Measurements from ENCODE around the gene CDH22.

CDH22 gene

DNA sequence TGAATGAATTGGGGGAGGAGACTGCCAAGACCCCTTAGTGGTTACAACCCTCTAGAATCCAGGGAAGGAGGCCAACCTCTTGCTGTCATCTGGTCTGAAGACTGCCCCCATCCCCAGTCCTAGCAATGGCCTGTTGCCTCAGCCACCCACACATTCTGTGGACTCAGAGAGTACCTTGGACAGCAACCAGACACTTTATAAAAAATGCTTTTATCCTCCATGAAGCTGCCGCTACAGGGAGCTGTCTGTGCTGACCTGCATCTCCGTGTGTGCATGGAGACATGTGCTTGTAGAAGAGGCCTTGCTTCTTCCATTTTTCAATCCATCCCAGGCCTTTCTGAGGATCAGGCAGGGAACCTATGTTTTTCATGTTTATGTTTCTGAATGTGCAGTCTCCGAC is 15.2 kb downstream of the CDH22 start:
- DNase-seq, result no peak

DNA sequence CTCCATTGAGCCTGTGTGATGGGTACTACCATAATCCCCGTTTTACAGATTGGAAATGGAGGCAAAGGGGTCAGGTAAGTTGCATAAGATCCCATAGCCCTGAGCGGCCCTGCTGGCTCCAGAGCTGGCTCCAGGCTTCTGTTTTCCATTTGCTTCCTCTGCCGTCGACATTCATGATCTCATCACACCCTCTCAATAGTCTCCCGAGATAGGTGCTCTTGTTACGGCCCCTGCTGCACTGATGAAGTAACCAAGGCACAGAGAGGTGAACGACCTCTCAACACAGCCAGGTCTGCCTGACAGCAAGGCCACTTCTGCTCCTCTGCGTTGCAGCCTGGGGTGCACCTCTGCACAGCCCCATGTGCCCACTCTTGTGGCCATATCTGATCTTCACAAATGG is 16.9 kb downstream of the CDH22 start:
- no peak for DNase-seq

DNA sequence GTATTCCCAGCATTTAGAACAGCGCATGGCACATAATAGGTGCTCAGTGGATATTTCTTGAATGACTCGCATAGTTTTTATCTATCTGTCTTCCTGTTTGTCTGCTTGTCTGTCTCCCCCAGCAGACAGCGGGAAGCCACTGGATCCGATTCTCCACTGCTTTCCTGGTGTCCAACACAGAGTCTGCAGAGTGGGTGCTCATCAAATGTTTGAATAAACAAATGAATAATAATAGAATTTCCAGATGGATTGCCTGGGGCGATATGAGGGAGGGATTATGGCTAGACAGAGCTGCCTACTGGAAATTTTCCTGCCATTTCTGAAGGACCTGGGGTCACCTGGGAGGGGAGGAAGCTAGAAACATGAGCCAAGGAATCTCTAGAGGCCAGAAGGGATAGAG is 18.9 kb downstream of the CDH22 start:
- no peak for DNase-seq

- no peak for DNase-seq
Measured at GRCh38 chr20:46286977-46287376, 21.3 kb downstream of the CDH22 start.

DNA sequence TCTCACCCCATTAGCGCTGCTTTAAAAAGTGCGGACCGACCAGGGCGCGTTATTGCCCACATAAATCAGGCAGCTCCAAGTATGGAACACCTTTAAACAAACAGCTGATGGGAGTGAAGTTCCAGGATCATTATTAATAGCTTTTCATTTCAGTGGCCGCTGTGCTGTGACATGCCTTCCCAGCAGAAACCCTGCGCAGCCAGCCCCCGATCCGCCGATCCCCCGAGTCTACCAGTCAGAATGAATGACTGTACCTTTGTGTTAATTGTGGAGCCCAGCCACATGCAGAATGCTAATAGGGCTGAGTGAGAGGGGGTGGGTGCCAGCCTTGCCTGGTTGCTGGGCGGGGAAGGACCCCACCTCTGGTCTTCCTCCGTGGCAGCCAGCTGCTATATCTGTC is 21.9 kb downstream of the CDH22 start:
- DNase-seq, result no peak

GRCh38 chr20:46285740-46286139 is 22.6 kb downstream of the CDH22 start:
- DNase-seq, result no peak

- DNase-seq, result no peak
Measured at GRCh38 chr20:46285072-46285471, 23.2 kb downstream of the CDH22 start.

- no peak for DNase-seq
Measured at GRCh38 chr20:46284040-46284427, 24.3 kb downstream of the CDH22 start.

GRCh38 chr20:46283426-46284039 is 24.8 kb downstream of the CDH22 start:
- DNase-seq, result no peak

GRCh38 chr20:46282669-46283068 is 25.6 kb downstream of the CDH22 start:
- DNase-seq, result no peak

DNA sequence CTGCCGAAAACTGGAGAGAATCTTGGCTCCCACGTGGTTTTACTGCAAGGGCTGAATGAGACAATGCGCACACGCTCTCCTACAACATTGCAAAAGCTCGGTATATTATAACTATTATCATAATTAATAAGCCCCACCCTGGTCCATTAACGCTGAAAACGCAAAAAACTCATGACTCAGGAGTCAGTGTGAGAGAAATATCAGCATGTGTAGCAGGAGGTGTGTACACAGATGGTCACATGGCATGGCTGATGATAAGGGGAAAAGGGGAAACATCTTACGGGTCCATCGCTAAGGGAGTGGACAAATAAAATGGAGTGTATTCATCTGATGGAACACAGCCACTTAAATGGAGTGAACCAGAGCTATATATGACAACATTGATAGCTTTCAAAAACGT is 29.2 kb downstream of the CDH22 start:
- no peak for DNase-seq

DNA sequence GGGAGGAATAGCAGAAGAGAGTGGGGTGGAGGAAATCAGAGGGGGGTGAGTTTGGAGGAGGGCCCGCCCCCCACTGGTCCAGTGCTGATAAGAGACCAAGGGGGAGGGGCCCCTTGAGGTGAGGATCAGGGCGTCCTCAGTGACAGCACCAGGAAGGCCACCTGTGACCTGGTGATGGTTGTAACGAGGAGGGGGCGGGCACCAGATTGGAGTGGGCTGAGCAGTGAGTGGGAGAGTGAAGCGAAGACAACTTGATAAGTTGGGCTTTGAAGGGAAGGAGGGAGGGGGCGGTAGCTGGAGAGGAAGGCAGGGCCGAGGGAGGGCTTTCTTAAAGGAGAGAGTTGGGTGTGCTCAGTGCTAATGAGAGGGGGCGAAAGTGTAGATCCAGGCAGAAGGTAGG is 30.7 kb downstream of the CDH22 start:
- no peak for DNase-seq

DNA sequence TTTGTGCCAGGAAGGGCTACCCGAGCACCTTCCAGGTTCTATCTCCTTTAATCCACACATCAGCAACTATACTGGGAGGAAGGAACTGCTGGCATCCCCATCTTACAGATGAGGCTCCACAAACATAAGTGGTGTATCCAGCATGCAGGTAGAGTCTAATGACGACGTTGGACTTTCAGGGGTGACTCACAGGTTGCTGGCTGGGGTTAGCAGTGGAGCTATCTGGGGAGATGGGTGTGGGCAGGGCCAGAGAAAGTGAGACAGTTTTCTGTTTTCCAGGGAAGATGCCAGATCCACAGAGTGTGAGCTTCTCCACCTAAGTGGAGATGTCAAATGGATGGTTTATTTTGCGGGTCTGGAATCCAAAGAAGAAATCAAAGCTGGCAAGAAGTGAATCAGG is 31.8 kb downstream of the CDH22 start:
- DNase-seq, result no peak

GRCh38 chr20:46275091-46275490 is 33.2 kb downstream of the CDH22 start:
- no peak for DNase-seq

- DNase-seq, result no peak
Measured at GRCh38 chr20:46273717-46274116, 34.6 kb downstream of the CDH22 start.

DNA sequence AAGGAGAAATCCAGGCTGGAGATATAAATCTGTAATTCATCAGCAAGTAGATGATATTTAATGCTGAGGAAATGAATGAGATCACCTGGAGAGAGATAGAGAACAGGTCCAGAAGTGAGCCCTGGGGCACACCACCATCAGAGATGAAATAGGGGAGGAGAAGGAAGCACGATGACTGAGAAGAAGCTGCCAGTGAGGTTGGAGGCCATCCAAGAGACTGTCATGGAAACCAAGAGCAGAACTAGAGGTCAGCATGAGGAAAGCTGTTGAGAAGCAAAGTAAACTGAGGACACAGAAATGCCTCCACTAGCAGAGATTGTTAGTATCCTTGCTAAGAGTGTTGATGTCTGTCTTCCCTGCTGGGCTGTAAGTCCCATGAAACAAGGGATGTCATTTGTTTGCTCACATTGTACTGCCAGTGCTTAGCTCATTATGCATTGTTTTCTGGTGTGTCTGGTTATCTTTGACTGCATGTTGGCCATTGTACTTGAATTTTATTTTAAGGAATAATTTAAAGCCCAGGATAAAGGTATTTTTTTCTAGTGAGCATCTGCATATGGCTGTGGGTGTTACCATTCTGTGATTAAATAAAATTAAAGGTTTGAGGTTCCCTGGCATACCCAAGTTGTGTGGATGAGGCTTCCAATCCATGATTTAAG is 35.8 kb downstream of the CDH22 start:
- no peak for DNase-seq

- peak; percentile 42 for DNase-seq
Measured at GRCh38 chr20:46270977-46271744, 37.1 kb downstream of the CDH22 start.

GRCh38 chr20:46269372-46269771 is 38.9 kb downstream of the CDH22 start:
- DNase-seq, result no peak

DNA sequence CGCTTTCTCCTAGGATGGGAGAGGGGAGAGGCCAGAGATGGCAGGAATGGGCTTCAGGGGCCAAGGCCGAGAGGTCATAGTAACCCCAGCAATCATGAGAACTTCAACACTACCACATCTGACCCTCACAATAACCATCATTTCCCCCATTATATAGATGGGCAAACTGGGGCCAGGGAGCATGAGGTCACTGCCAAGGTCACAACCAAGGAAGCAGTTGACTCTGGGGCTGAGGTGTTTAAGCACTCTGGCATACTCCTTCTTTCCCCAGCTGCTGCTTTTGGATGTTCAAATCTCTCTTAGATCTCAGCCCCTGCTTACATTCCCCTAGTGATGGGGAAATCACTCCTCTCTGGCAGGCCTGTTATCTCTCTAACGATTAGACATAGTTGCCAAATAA is 39.6 kb downstream of the CDH22 start:
- DNase-seq, result no peak

DNA sequence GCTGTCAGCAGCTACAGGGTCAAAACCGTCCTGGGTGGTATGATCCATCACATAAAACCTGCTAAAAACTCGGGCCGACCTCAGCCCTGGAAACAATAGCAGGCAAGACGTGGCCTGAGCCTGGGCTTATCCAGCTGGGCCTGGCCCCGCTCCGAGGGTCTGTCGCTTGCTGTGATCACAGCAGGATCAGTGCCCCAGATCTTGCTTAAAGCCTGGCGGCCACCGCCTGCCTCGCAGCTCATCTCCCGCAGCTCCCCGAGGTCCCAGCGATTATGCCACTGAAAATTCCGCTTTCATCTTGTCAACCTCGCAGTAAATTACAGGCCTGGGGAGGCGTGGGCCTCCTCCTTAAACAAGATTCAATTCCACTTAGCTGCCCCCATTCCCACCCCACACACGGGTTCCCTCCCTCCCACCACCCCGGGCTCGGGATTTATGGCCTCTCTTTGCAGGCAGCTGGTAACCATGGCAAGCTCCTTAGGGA is 40.1 kb downstream of the CDH22 start:
- DNase-seq, result peak; percentile 95

GRCh38 chr20:46267108-46268105 is 40.9 kb downstream of the CDH22 start:
- no peak for DNase-seq

DNA sequence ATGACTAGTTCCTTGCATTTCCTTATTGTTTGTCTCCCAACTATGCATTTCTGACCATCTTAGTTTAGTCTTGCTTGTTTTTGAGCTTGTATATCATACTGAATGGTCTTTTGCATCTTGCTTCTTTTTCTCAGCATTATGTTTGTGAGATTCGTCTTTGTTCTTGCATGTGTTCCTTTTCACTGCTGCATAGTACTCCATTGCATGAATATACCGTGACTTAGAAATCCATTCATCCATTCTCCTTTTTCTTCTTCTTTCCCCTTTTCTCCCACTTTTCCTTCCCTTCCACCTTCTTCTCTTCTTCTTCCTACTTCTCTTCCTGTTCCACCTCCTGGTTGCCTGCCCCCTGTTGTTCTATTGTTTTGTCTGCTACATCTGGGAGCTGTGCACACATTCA is 42.8 kb downstream of the CDH22 start:
- no peak for DNase-seq
